Caco-2 (cell line): Measurements from ENCODE around the gene PRCP. TPM values are rescaled to one million over a fixed set of nuclear protein-coding genes. Genes with fewer than 3 reads are reported as not detected.

Source experiments
- BruUV-seq: library from RNA; stranded (reverse); fragments of 400-500 nt; replicated peaks from 2 replicates; lab custom pipeline; 2021; lab: Mats Ljungman, UMichigan
- CTCF ChIA-PET: fragments of 300-600 bp; sonication (Branson Sonifier 250); formaldehyde crosslinking; loops from one replicate; lab custom pipeline; 2022; ENCODE audit warnings: antibody characterized with exemption; lab: Charles Lee
- POLR2A ChIA-PET: fragments of 300-600 bp; sonication (Branson Sonifier 250); formaldehyde crosslinking; loops from one replicate; lab custom pipeline; 2022; ENCODE audit warnings: antibody characterized with exemption; lab: Charles Lee
- DNase-seq, 2 experiments: peaks; one replicate each; pipeline versions ENCODE4 v3.0.0 to v3.0.0-alpha.2; 2020 to 2022
- H3K27me3 ChIP-seq: replicated peaks from 2 replicates; pipeline ENCODE4 v1.6.0; 2011; ENCODE audit warnings: low read length; ENCODE audit not compliant: control insufficient read depth, insufficient read depth
- H3K36me3 ChIP-seq: 2 replicates; pipeline ENCODE4 v1.5.1; 2011; ENCODE audit warnings: low read length; ENCODE audit not compliant: control insufficient read depth, insufficient read depth
- H3K4me1 ChIP-seq: fragments of 250-450 bp; sonication (Bioruptor Pico); 2 replicates; pipeline ENCODE4 v1.5.1; 2020; ENCODE audit warnings: mild to moderate bottlenecking
- H3K4me3 ChIP-seq: 2 replicates; pipeline ENCODE4 v1.5.1; 2011; ENCODE audit warnings: low read depth, mild to moderate bottlenecking, control low read depth, low read length
- H3K9me3 ChIP-seq: fragments of 250-450 bp; sonication (Bioruptor Pico); 2 replicates; pipeline ENCODE4 v1.5.1; 2020; ENCODE audit warnings: mild to moderate bottlenecking, moderate library complexity
- H3K27ac Mint-ChIP-seq: one replicate; pipeline ENCODE4 v1.8.0; 2022; ENCODE audit warnings: mixed read lengths; ENCODE audit not compliant: unreplicated experiment
- H3K27me3 Mint-ChIP-seq: one replicate; pipeline ENCODE4 v1.8.0; 2022; ENCODE audit warnings: mixed read lengths; ENCODE audit not compliant: insufficient read depth, unreplicated experiment
- H3K36me3 Mint-ChIP-seq: one replicate; pipeline ENCODE4 v1.8.0; 2022; ENCODE audit warnings: mild to moderate bottlenecking, mixed read lengths; ENCODE audit not compliant: insufficient read depth, unreplicated experiment
- H3K4me1 Mint-ChIP-seq: one replicate; pipeline ENCODE4 v1.8.0; 2022; ENCODE audit warnings: low read depth, mixed read lengths; ENCODE audit not compliant: unreplicated experiment
- H3K4me3 Mint-ChIP-seq: one replicate; pipeline ENCODE4 v1.8.0; 2022; ENCODE audit warnings: mild to moderate bottlenecking, moderate library complexity, mixed read lengths; ENCODE audit not compliant: unreplicated experiment
- H3K9me3 Mint-ChIP-seq: one replicate; pipeline ENCODE4 v1.8.0; 2022; ENCODE audit warnings: mixed read lengths; ENCODE audit not compliant: unreplicated experiment
- CTCF ChIP-seq, 2 experiments: fragments of 200-600 bp in 1 of 2; IDR thresholded peaks; 1 replicate in 1 of 2; 2 replicates in 1 of 2; pipeline versions ENCODE4 v1.5.1 to v1.8.0; 2011 to 2022; ENCODE audit warnings: antibody characterized with exemption in 1 of 2, control low read depth in 1 of 2, inconsistent platforms in 1 of 2, low read depth in 1 of 2, low read length in 1 of 2, mild to moderate bottlenecking in 1 of 2, moderate library complexity in 1 of 2; ENCODE audit not compliant: insufficient read depth in 1 of 2, severe bottlenecking in 1 of 2, unreplicated experiment in 1 of 2
- intact Hi-C: fragments of 100-400 bp; cut with micrococcal nuclease; formaldehyde crosslinking; loops from one replicate; pipeline ENCODE4 v1.10.0; 2022; ENCODE audit not compliant: unreplicated experiment
- total RNA-seq: library from RNA; stranded (reverse); gene quantifications from 2 replicates; pipeline ENCODE4 v1.2.3, GENCODE V29; 2022

The PRCP gene
- total RNA-seq, 1 experiment from 2014 or later, result 107 TPM

GRCh38 chr11:82815406-82815805, 84.8 kb downstream of the PRCP start:
- H3K4me1 ChIP-seq, result peaks cover 15% of the 10 kb centered on the region
- H3K9me3 ChIP-seq, result no peaks in the 10 kb centered on the region
- no peak overlapping the region for H3K4me3 ChIP-seq
- DNase-seq, result no peak
- CTCF ChIA-PET, result interaction anchor here (1.0 to 1.3 kb wide), 2 partner anchors 39 to 52 kb away, joined by 3 read pairs; no protein-coding TSS in a partner anchor
- no peaks in the 10 kb centered on the region for H3K27me3 Mint-ChIP-seq
- intact Hi-C loops, result no loop called here
- H3K27ac Mint-ChIP-seq, result no peak overlapping the region
- H3K9me3 Mint-ChIP-seq, result no peaks in the 10 kb centered on the region
- H3K36me3 ChIP-seq, result no peaks in the 10 kb centered on the region
- BruUV-seq, result no TSS peak
- no peak for TF ChIP-seq CTCF (IDR thresholded peaks at IDR 0.05; ENCODE audit: insufficient read depth in 1 of 2, low read depth in 1 of 2, low read length in 1 of 2, severe bottlenecking in 1 of 2, unreplicated experiment in 1 of 2)
- 0 out of 2 replicates have a peak, but pooled peaks cover 2% of the 10 kb centered on the region for H3K27me3 ChIP-seq
- H3K36me3 Mint-ChIP-seq, result no peaks in the 10 kb centered on the region
- peaks cover 11% of the 10 kb centered on the region for H3K4me1 Mint-ChIP-seq
- no peak overlapping the region for H3K4me3 Mint-ChIP-seq
- POLR2A ChIA-PET, result no interaction called here

- no peak overlapping the region for H3K4me3 Mint-ChIP-seq
- CTCF ChIA-PET, result interaction anchor here (1.1 kb wide), 1 partner anchor 39 kb away, joined by 3 read pairs; no protein-coding TSS in a partner anchor
- H3K27me3 Mint-ChIP-seq, result no peaks in the 10 kb centered on the region
- no peaks in the 10 kb centered on the region for H3K9me3 Mint-ChIP-seq
- Histone ChIP-seq H3K27me3 (0 out of 2 replicates have a peak, but pooled peaks cover 2% of the 10 kb centered on the region), H3K4me3 (no peak overlapping the region), H3K4me1 (peaks cover 15% of the 10 kb centered on the region), H3K9me3 (no peaks in the 10 kb centered on the region), H3K36me3 (no peaks in the 10 kb centered on the region)
- intact Hi-C loops, result no loop called here
- no peak for DNase-seq
- no peak overlapping the region for H3K27ac Mint-ChIP-seq
- no peaks in the 10 kb centered on the region for H3K36me3 Mint-ChIP-seq
- POLR2A ChIA-PET, result no interaction called here
- no TSS peak for BruUV-seq
- no peak for TF ChIP-seq CTCF (IDR thresholded peaks at IDR 0.05; ENCODE audit: insufficient read depth in 1 of 2, low read depth in 1 of 2, low read length in 1 of 2, severe bottlenecking in 1 of 2, unreplicated experiment in 1 of 2)
- peaks cover 11% of the 10 kb centered on the region for H3K4me1 Mint-ChIP-seq
Measured at GRCh38 chr11:82814379-82814778, 85.9 kb downstream of the PRCP start.

- CTCF ChIA-PET, result no interaction called here
- Mint-ChIP-seq H3K27ac (no peak overlapping the region), H3K36me3 (no peaks in the 10 kb centered on the region), H3K4me1 (no peaks in the 10 kb centered on the region), H3K9me3 (no peaks in the 10 kb centered on the region), H3K27me3 (peaks cover 12% of the 10 kb centered on the region), H3K4me3 (no peak overlapping the region)
- POLR2A ChIA-PET, result no interaction called here
- intact Hi-C loops, result no loop called here
- no peaks in the 10 kb centered on the region for H3K9me3 ChIP-seq
- H3K27me3 ChIP-seq, result 0 out of 2 replicates have a peak, but pooled peaks cover 2% of the 10 kb centered on the region
- H3K36me3 ChIP-seq, result no peaks in the 10 kb centered on the region
- DNase-seq, result no peak
- no peaks in the 10 kb centered on the region for H3K4me1 ChIP-seq
- TF ChIP-seq CTCF (IDR thresholded peaks at IDR 0.05; ENCODE audit: insufficient read depth in 1 of 2, low read depth in 1 of 2, low read length in 1 of 2, severe bottlenecking in 1 of 2, unreplicated experiment in 1 of 2), result no peak
- no peak overlapping the region for H3K4me3 ChIP-seq
- no TSS peak for BruUV-seq
Measured at GRCh38 chr11:82811369-82811768, 88.9 kb downstream of the PRCP start.
